Ovary (tissue), 9 donors: Measurements from ENCODE around the gene ZNF761. TPM values are rescaled to one million over a fixed set of nuclear protein-coding genes. Genes with fewer than 3 reads are reported as not detected.
"Not testable (repeated sequence)": the region's sequence is repeated elsewhere in the genome, so short reads cannot be mapped to it uniquely, and the experiment has no call there.

Experiments
- DNase-seq, 5 donors: peaks; one replicate each; pipeline ENCODE4 v3.0.0-alpha.2; 2019 to 2020
- H3K27ac ChIP-seq, 2 donors: fragments of 200-600 bp; one replicate each; pipeline versions ENCODE4 v1.5.1 to v1.8.0; 2019 to 2022
- H3K27me3 ChIP-seq: fragments of 200-600 bp; one replicate; pipeline ENCODE4 v1.8.0; 2022
- H3K36me3 ChIP-seq: fragments of 200-600 bp; sonication (generic); one replicate; pipeline ENCODE4 v1.5.1; 2019
- H3K4me1 ChIP-seq: one replicate; pipeline ENCODE4 v1.8.1; 2013; ENCODE audit warnings: mild to moderate bottlenecking, moderate library complexity; ENCODE audit not compliant: insufficient read depth
- H3K4me3 ChIP-seq: fragments of 200-600 bp; sonication (generic); one replicate; pipeline ENCODE4 v1.5.1; 2017
- H3K9me3 ChIP-seq, 2 donors: fragments of 200-600 bp in 1 of 2; sonication (generic) in 1 of 2; one replicate each; pipeline versions ENCODE4 v1.5.1 to v1.8.1; 2013 to 2019; ENCODE audit warnings: mild to moderate bottlenecking in 1 of 2, moderate library complexity in 1 of 2
- EP300 ChIP-seq: sonication (generic); formaldehyde crosslinking; IDR thresholded peaks from one replicate; pipeline ENCODE4 v1.6.1; 2017; ENCODE audit warnings: antibody characterized with exemption
- POLR2A ChIP-seq: fragments of 450-650 bp; IDR thresholded peaks from one replicate; pipeline ENCODE4 v1.6.1; 2017; ENCODE audit warnings: antibody characterized with exemption, mild to moderate bottlenecking, moderate library complexity
- WGBS, 3 donors: extraction: QIAGEN DNeasy Blood & Tissue Kit in 1 of 3; methylation state at CpG; one replicate each; pipeline versions ENCODE4 v1.1.5 to v1.1.7; 2013 to 2017; 5-methylcytosine and 5-hydroxymethylcytosine counted together
- intact Hi-C, 4 donors: fragments of 100-400 bp; cut with DNase I; formaldehyde crosslinking; loops; one replicate each; pipeline versions ENCODE4 v1.11.0 to v1.15.1; 2022 to 2023
- polyA plus RNA-seq, 2 donors: library from polyadenylated mRNA; stranded (reverse); fragments of 200-250 nt in 1 of 2; fragments of 350-450 nt in 1 of 2; fragmentation: Illumina TruSeq in 1 of 2; extraction: RNeasy Lipid Tissue Mini Kit (QIAGEN cat#74804) in 1 of 2; gene quantifications; one replicate each; pipeline ENCODE4 v1.2.3, GENCODE V29; 2013 to 2014
- total RNA-seq, 7 donors: library from RNA; depleted of rRNA in 2 of 7; stranded (reverse); fragments of >200 nt in 2 of 7; fragmentation: NEBNext Ultra II Directional in 3 of 7; extraction: Animal tissue kit (Norgen Biotek cat#: 25700) in 3 of 7; gene quantifications; one replicate each; pipeline versions ENCODE4 v1.1.0 to v1.2.4, GENCODE V29; 2016 to 2023
- TF ChIP-seq, protein P1 (sequence below), 3 donors: fragments of 450-650 bp in 2 of 3; fragments of 200-600 bp in 1 of 3; IDR thresholded peaks; one replicate each; pipeline versions ENCODE4 v1.5.1 to v1.8.0; 2016 to 2022; ENCODE audit warnings: antibody characterized with exemption in 3 of 3, mild to moderate bottlenecking in 1 of 3
- donor health status: DM: no; HTN: no; CAD: no; lungs with moderate emphysema.
- donor health status: DM: no; HTN: no; CAD: no.
- donor health status: Bipolar disorder and iron deficiency.
- donor health status: DM: yes; HTN: yes; CAD: no.
- donor health status: DM: no; HTN: no; CAD: no.
- donor health status: DM: yes; HTN: yes; CAD: no.

ZNF761 gene
- total and polyA plus RNA-seq, 9 donors = 6.7 to 19.5 (median 10.2) TPM

DNA sequence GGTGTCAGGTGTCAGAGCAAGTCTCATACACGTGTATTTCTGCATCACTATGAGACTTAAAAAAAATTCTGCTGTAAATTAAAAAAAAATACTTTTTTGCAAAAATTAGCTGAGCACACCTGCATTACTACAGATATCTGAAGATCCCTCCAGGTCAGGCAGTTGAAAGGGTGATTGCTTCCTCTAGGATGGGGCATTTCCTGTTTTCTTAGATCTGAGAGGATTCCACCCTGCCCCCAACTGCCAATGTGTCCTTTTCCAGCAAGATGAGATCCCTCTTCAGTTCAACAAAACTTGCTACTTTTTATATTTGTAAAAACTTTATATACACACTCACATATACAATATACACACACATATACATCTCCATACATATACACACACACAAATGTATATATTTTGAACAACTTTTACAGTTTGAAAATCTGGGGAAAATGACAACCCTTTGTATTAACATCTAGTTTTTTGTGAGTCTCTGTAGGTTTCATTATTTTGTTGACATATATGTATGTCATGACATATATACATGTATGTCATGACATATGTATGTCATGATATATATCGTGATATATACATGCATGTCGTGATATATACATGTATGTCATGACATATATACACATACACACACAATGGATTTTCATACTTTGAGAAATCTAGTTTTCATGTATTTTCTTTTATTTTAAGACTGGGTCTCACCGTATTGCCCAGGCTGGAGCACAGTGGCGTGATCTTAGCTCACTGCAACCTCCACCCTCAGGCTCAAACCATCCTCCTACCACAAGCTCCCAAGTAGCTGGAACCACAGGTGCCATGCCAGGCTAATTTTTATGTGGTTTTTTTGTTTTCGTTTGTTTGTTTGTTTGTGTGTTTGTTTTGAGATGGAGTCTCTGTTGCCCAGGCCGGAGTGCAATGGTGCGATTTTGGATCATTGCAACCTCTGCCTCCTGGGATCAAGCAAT is 53.5 kb downstream of the ZNF761 start:
- TF ChIP-seq EP300 = no peak
- TF ChIP-seq, protein P1, sequence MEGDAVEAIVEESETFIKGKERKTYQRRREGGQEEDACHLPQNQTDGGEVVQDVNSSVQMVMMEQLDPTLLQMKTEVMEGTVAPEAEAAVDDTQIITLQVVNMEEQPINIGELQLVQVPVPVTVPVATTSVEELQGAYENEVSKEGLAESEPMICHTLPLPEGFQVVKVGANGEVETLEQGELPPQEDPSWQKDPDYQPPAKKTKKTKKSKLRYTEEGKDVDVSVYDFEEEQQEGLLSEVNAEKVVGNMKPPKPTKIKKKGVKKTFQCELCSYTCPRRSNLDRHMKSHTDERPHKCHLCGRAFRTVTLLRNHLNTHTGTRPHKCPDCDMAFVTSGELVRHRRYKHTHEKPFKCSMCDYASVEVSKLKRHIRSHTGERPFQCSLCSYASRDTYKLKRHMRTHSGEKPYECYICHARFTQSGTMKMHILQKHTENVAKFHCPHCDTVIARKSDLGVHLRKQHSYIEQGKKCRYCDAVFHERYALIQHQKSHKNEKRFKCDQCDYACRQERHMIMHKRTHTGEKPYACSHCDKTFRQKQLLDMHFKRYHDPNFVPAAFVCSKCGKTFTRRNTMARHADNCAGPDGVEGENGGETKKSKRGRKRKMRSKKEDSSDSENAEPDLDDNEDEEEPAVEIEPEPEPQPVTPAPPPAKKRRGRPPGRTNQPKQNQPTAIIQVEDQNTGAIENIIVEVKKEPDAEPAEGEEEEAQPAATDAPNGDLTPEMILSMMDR (IDR thresholded peaks at IDR 0.05) = no peak
- TF ChIP-seq POLR2A = no peak
- no peaks in the 10 kb centered on the region for H3K27me3 ChIP-seq
- no peak overlapping the region for H3K4me3 ChIP-seq
- H3K9me3 ChIP-seq = peaks cover 0 to 26% of the 10 kb centered on the region in 2 donors
- no peak for DNase-seq
- WGBS, 3 donors = 75 to 84% (median 79%) methylated on average over 8 of the region's 8 CpGs
- H3K27ac ChIP-seq = no peak overlapping the region
- intact Hi-C loops = no loop called here
- no peaks in the 10 kb centered on the region for H3K4me1 ChIP-seq
- H3K36me3 ChIP-seq = no peaks in the 10 kb centered on the region

DNA sequence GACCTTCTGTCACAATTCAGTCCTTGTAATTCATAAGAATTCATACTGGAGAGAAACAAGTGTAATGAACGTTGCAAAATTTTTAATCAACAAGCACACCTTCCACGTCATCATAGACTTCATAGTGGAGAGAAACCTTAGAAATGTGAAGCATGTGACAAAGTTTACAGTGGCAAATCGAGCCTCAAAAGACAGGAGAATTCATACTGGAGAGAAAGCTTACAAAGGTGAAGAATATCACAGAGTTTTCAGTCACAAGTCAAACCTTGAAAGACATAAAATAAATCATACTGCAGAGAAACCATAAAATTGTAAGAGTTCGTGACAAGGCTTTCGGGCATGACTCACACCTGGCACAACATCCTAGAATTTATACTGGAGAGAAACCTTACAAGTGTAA is 60.4 kb downstream of the ZNF761 start:
- Histone ChIP-seq H3K4me1 (no peaks in the 10 kb centered on the region), H3K27ac (no peak overlapping the region), H3K36me3 (no peaks in the 10 kb centered on the region), H3K9me3 (peaks cover 0 to 21% of the 10 kb centered on the region in 2 donors), H3K4me3 (no peak overlapping the region), H3K27me3 (no peaks in the 10 kb centered on the region)
- intact Hi-C loops = no loop called here
- DNase-seq = no peak
- WGBS, 3 donors = 96 to 99% (median 97%) methylated on average over 5 of the region's 5 CpGs
- TF ChIP-seq, protein P1 (IDR thresholded peaks at IDR 0.05) = no peak
- no peak for TF ChIP-seq EP300
- TF ChIP-seq POLR2A = no peak

DNA sequence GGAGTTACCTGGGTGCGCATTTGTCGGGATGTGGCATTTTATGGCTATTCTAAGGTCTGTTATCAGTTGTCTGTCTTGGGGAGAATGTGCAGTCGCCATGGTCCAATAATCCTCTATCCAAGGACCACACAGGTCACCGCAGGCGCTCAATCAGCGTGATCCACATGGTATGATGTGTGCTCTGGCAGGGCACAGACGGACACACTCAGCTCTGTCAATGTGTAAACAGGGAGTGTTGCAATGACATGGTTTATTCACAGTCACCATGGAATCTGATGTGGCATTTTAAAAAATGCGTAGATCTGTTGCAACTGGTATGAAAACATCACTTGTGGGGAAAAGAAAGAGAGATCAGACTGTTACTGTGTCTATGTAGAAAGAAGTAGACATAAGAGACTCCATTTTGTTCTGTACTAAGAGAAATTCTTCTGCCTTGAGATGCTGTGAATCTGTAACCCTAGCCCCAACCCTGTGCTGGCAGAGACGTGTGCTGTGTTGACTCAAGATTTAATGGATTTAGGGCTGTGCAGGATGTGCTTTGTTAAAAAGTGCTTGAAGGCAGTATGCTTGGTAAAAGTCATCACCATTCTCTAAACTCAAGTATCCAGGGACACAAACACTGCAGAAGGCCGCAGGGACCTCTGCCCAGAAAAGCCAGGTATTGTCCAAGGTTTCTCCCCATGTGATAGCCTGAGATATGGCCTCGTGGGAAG is 65.7 kb downstream of the ZNF761 start:
- H3K4me3 ChIP-seq, H3K27ac ChIP-seq, H3K9me3 ChIP-seq, H3K27me3 ChIP-seq, H3K36me3 ChIP-seq, DNase-seq, H3K4me1 ChIP-seq, intact Hi-C loops: not testable (repeated sequence)
- WGBS, 3 donors = 52 to 60% (median 59%) methylated on average over 11 of the region's 11 CpGs

DNA sequence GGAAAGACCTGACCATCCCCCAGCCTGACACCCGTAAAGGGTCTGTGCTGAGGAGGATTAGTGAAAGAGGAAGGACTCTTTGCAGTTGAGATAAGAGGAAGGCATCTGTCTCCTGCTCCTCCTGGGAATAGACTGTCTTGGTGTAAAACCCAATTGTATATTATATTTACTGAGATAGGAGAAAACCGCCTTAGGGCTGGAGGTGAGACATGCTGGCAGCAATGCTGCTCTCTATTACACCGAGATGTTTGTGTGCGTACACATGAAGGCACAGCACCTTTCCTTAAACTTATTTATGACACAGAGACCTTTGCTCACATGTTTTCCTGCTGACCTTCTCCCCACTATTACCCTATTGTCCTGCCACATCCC is 66.2 kb downstream of the ZNF761 start:
- H3K4me3 ChIP-seq, H3K4me1 ChIP-seq, DNase-seq, intact Hi-C loops, H3K27ac ChIP-seq, H3K36me3 ChIP-seq, H3K27me3 ChIP-seq, H3K9me3 ChIP-seq: not testable (repeated sequence)
- WGBS, 3 donors = 43 to 48% (median 43%) methylated on average over 4 of the region's 4 CpGs

DNA sequence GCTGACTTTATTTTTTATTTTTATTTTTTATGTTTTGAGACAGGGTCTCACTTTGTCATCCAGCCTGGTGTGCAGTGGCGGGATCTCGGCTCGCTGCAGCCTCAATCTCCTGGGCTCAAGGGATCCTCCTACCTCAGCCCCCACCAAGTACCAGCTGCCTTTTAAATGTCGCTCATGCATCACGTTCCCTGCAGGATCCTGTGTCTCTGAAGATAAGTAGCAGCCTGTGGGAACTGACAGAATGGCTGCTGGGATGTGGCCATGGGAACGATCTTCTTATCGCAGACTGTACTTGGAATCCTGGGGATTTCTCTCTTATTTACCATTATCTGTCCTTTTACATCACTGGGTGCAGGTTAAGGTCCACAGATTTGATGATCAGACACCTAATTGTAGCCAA is 71.4 kb downstream of the ZNF761 start:
- H3K4me3 ChIP-seq, H3K27ac ChIP-seq, H3K4me1 ChIP-seq, H3K36me3 ChIP-seq, H3K27me3 ChIP-seq, intact Hi-C loops, DNase-seq, H3K9me3 ChIP-seq: not testable (repeated sequence)
- 33 to 43% (median 35%) methylated on average over 7 of the region's 7 CpGs for WGBS, 3 donors

DNA sequence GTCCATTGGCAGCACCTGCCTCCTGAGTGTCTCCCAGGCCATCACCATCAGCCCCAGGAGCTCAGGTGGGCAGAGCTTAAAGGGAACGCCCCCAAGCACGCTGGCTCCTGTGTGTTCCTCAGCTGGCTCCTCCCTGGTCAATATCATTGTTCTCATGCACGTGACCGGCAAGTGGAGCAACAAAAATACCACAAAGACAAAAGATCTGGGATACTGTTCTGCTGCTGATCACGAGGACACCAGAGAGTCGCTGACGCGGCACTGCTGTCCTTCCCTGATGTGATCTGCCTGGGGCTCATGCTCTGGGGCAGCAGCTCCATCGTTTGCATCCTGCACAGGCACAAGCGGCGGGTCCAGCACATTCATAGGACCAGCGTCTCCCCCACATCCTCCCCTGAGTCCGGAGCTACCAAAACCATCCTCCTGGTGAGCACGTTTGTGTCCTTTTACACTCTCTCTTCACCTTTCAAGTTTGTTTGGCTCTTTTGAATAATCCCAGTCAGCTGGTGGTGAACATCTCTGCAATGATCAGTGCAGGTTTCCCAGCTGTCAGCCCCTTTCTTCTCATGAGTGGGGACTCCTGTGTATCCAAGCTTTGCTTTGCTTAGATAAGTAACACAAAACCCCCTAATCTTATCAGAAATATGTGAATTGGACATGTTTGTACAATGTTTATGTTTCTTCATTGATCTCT is 72.0 kb downstream of the ZNF761 start:
- DNase-seq = peak in 1 of 5 donors; percentile 53
- H3K4me1 ChIP-seq, H3K4me3 ChIP-seq, H3K36me3 ChIP-seq, H3K27ac ChIP-seq, H3K9me3 ChIP-seq, H3K27me3 ChIP-seq, intact Hi-C loops: not testable (repeated sequence)
- WGBS, 3 donors = 0 to 9% (median 3%) methylated on average over 4 to 10 of the region's 14 CpGs

DNA sequence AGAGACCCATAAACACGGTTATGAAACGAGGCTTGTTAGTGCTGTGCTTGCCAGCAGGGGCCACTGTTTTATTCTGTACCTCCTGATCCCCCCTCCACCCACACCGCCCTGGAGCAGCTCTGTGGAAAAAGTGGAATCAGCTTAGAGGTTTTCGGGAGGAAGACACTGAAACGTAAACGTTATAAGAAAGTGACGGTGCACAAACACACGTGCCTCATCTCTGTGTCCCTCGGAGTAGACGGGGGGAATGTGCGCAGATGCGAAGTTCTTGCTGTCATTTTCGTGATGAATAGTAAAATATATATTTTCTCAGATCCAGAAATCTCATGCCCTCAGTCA is 72.5 kb downstream of the ZNF761 start:
- H3K36me3 ChIP-seq, H3K4me1 ChIP-seq, H3K27me3 ChIP-seq, H3K9me3 ChIP-seq, intact Hi-C loops: not testable (repeated sequence)
- WGBS, 3 donors = 2 to 6% (median 4%) methylated on average over 11 to 13 of the region's 13 CpGs
- H3K4me3 ChIP-seq = peak overlapping the region; percentile 22
- peak in 2 of 5 donors; percentile 46 to 73 for DNase-seq
- peak overlapping the region in 1 of 2 donors; percentile 9 for H3K27ac ChIP-seq
